ENCODE measurements around the gene MORN2. TPM values are rescaled to one million over a fixed set of nuclear protein-coding genes. Genes with fewer than 3 reads are reported as not detected.
A peak's percentile ranks its signal among the peaks of the same experiment; 100 is the strongest.
"Not testable (repeated sequence)": the region's sequence is repeated elsewhere in the genome, so short reads cannot be mapped to it uniquely, and the experiment has no call there.

The MORN2 gene
- 7.2 and 7.8 TPM in 2 replicates for total RNA-seq (2014; rRNA removed; shearing (Covaris generic))
- total RNA-seq (2022), result 4.4 and 8.1 TPM in 2 replicates
- Bru-seq, nascent RNA, result percentile 52 among the genes with signal in this experiment
- BruChase-seq, experiment 1, labeled RNA remaining after a 6-hour chase, result percentile 49 among the genes with signal in this experiment
- percentile 43 among the genes with signal in this experiment for BruChase-seq, experiment 2, labeled RNA remaining after a 2-hour chase
- long read RNA-seq, partial matches to known transcripts, result 0 of 4 reads
- long read RNA-seq, other reads (novel, unspliced or antisense), result 0 of 4 reads

- peaks cover 4% of the 10 kb centered on the region; the same call in 1 of the 2 replicates for H3K79me2 ChIP-seq (ENCODE audit: insufficient read depth, low read depth, low read length)
- no peaks in the 10 kb centered on the region; the same call in 1 of the 2 replicates for H3K9me3 ChIP-seq (ENCODE audit: low read length)
- H3K27ac ChIP-seq (ENCODE audit: low read depth, low read length, poor library complexity, severe bottlenecking), result no peak within 1 kb of the TSS
- DNase-seq (ENCODE audit: low spot score), result peak; percentile 86
- peak within 1 kb of the TSS; percentile 88 for H3K4me2 ChIP-seq (ENCODE audit: low read length)
- POLR2A ChIA-PET, result interaction anchor here (0.6 to 1.5 kb wide), 7 partner anchors 11 to 66 kb away, joined by 3 to 8 read pairs (median 5); no protein-coding TSS in a partner anchor
- H4K20me1 ChIP-seq (ENCODE audit: insufficient read depth, low read length), result no peaks in the 10 kb centered on the region
- H3K4me1 ChIP-seq (ENCODE audit: insufficient read depth, low read length, poor library complexity, severe bottlenecking), result peaks cover 13% of the 10 kb centered on the region
- CTCF ChIA-PET (ENCODE audit: unreplicated experiment), result no interaction called here
- H2AFZ ChIP-seq (ENCODE audit: low read length), result peak within 1 kb of the TSS; percentile 99
- intact Hi-C loops (cut with micrococcal nuclease; ENCODE audit: unreplicated experiment), result no loop called here
- no peaks in the 10 kb centered on the region for H3K36me3 ChIP-seq (ENCODE audit: insufficient read depth, low read length)
- peak within 1 kb of the TSS; percentile 81 for H3K4me3 ChIP-seq (ENCODE audit: low read depth, low read length, poor library complexity, severe bottlenecking)
- no peak for TF ChIP-seq EZH2phosphoT487 (IDR thresholded peaks at IDR 0.05; ENCODE audit: borderline replicate concordance, low read depth, low read length)
- no peaks in the 10 kb centered on the region for H3K9me2 ChIP-seq (ENCODE audit: insufficient read depth, low read length)
- BruUV-seq (replicated peaks), result no TSS peak
These were observed at the start of gene MORN2, which contains the start of gene DHX57 for GRCh38 chr2:38875576-38876367. Gene MORN2, plus strand, starts transcription at chr2:38875976. Gene DHX57, minus strand, starts transcription at chr2:38875934. Its CDS starts 7,529 bp downstream, at chr2:38868405.

GRCh38 chr2:38827539-38828145 is 48.1 kb upstream of the MORN2 start:
- H3K4me2 ChIP-seq (ENCODE audit: low read length); H3K9me3 ChIP-seq (ENCODE audit: low read length); H2AFZ ChIP-seq (ENCODE audit: low read length); H3K27ac ChIP-seq (ENCODE audit: low read depth, low read length, poor library complexity, severe bottlenecking); CTCF ChIA-PET (ENCODE audit: unreplicated experiment); H3K4me1 ChIP-seq (ENCODE audit: insufficient read depth, low read length, poor library complexity, severe bottlenecking); H4K20me1 ChIP-seq (ENCODE audit: insufficient read depth, low read length); H3K4me3 ChIP-seq (ENCODE audit: low read depth, low read length, poor library complexity, severe bottlenecking); BruUV-seq (replicated peaks); H3K9me2 ChIP-seq (ENCODE audit: insufficient read depth, low read length); H3K79me2 ChIP-seq (ENCODE audit: insufficient read depth, low read depth, low read length); DNase-seq (ENCODE audit: low spot score); intact Hi-C loops (cut with micrococcal nuclease; ENCODE audit: unreplicated experiment): not testable (repeated sequence)
- H3K36me3 ChIP-seq (ENCODE audit: insufficient read depth, low read length), result peaks cover 21% of the 10 kb centered on the region
- POLR2A ChIA-PET, result interaction anchor here (0.6 to 0.9 kb wide), 2 partner anchors 61 to 405 kb away, joined by 3 read pairs; no protein-coding TSS in a partner anchor

GRCh38 chr2:38828460-38828859 is 47.3 kb upstream of the MORN2 start:
- ChIA-PET CTCF (ENCODE audit: unreplicated experiment) (no interaction called here), POLR2A (interaction anchor here (0.6 to 1.0 kb wide), 5 partner anchors 14 to 607 kb away, joined by 3 to 4 read pairs (median 3); no protein-coding TSS in a partner anchor)
- H3K4me1 ChIP-seq (ENCODE audit: insufficient read depth, low read length, poor library complexity, severe bottlenecking), result no peaks in the 10 kb centered on the region

More at GRCh38 chr2:38828460-38828859, 47.3 kb upstream of the MORN2 start:
- Histone ChIP-seq H3K4me2 (ENCODE audit: low read length) (no peak overlapping the region), H3K27ac (ENCODE audit: low read depth, low read length, poor library complexity, severe bottlenecking) (no peak overlapping the region), H4K20me1 (ENCODE audit: insufficient read depth, low read length) (no peaks in the 10 kb centered on the region), H3K9me2 (ENCODE audit: insufficient read depth, low read length) (no peaks in the 10 kb centered on the region), H3K79me2 (ENCODE audit: insufficient read depth, low read depth, low read length) (no peaks in the 10 kb centered on the region), H2AFZ (ENCODE audit: low read length) (no peak overlapping the region), H3K36me3 (ENCODE audit: insufficient read depth, low read length) (peaks cover 14% of the 10 kb centered on the region), H3K9me3 (ENCODE audit: low read length) (no peaks in the 10 kb centered on the region), H3K4me3 (ENCODE audit: low read depth, low read length, poor library complexity, severe bottlenecking) (no peak overlapping the region)
- TF ChIP-seq EZH2phosphoT487 (IDR thresholded peaks at IDR 0.05; ENCODE audit: borderline replicate concordance, low read depth, low read length) (no peak), CTCF (conservative IDR thresholded peaks at IDR 0.05; ENCODE audit: low read length) (no peak)
- no TSS peak for BruUV-seq (replicated peaks)
- intact Hi-C loops (cut with micrococcal nuclease; ENCODE audit: unreplicated experiment), result no loop called here
- DNase-seq (ENCODE audit: low spot score), result no peak

Data from OCI-LY7 (cell line).